ENCODE measurements around the gene N4BP2. TPM values are rescaled to one million over a fixed set of nuclear protein-coding genes. Genes with fewer than 3 reads are reported as not detected.

The N4BP2 gene
- total RNA-seq, 1 donor from 2014 or later = 6.3 TPM

Other genes with a start within 250 kb of the N4BP2 start
- gene PDS5A, start 78.9 kb upstream of the N4BP2 start, total RNA-seq = 74.7 and 107 TPM in 2 replicates
- gene RHOH, start 140.2 kb downstream of the N4BP2 start, total RNA-seq = 0.17 and 0.65 TPM in 2 replicates

Measured in dermis blood vessel endothelial cell (primary cell).